Activated CD8-positive, alpha-beta memory T cell treated with anti-CD3 and anti-CD28 coated beads for 4 hours (primary cell): Measurements from ENCODE around the gene SSX5.
"Not testable (repeated sequence)": the region's sequence is repeated elsewhere in the genome, so short reads cannot be mapped to it uniquely, and the experiment has no call there.

Experiments used
- DNase-seq, 2 donors: peaks; one replicate each; pipeline ENCODE4 v3.0.0-alpha.2; 2020; ENCODE audit warnings: low read depth in 2 of 2

Gene SSX5, protein sequence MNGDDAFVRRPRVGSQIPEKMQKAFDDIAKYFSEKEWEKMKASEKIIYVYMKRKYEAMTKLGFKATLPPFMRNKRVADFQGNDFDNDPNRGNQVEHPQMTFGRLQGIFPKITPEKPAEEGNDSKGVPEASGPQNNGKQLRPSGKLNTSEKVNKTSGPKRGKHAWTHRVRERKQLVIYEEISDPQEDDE

DNA sequence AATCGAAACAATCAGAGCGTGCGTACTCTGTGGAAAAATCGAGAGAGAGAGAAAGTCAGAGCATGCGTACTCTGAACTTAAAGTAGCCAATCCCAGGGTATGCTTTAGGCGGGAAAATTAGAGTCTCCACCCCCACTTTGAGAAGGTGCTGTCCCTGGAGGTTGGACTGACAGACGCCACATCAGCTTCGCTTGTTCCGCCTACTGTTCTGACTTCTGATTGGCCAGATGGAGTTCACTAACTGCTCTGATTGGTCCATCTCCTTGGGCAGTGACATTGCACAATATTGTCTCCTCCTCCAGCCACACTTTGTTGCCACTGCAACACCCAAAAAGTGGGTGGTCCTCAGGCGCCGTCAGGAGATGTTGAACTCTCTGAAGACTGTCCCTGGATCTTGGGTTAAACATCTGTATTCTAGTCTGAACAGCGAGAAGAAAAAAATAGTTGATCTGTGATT is at the start of gene SSX5:
Gene SSX5 (minus strand): TSS at position 51 of the 457 bp plus-strand sequence. CDS start 1,437 bp downstream, outside the sequence.
- no peak for DNase-seq

DNA sequence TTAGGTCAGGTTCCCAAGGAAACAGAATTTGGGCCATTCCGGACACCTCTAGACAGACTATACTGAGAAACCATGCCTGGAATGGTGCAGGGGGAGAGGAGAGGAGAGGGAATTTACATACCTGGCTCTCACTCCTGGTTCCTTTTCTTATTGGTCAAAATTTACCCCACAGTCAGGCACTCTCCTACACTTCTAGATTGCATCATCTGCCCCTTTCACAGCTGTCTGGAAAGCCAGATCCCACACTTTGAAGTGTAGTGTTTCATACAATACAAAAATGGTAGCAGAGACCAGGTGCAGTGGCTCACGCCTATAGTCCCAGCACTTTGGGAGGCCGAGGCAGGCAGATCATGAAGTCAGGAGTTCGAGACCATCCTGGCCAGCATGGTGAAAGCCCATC is 27.6 kb upstream of the SSX5 start:
- not testable (repeated sequence) for DNase-seq

DNA sequence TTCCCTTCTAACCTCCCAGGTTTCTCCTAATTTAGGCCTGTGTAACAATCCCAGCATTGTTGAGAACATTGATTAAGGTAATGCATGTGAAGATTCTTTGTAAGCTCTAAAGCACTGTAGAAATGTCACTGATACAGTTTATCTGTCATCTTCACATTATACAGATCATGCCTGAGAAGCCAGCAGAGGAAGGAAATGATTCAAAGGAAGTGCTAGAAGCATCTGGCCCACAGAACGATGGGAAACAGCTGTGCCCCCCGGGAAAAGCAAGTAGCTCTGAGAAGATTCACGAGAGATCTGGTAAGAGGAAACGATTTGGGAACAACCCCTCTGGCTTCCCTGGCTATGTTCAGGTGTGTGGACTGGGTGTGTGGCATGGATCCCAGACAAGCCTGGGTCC is 17.7 kb upstream of the SSX5 start:
- DNase-seq, result not testable (repeated sequence)

DNA sequence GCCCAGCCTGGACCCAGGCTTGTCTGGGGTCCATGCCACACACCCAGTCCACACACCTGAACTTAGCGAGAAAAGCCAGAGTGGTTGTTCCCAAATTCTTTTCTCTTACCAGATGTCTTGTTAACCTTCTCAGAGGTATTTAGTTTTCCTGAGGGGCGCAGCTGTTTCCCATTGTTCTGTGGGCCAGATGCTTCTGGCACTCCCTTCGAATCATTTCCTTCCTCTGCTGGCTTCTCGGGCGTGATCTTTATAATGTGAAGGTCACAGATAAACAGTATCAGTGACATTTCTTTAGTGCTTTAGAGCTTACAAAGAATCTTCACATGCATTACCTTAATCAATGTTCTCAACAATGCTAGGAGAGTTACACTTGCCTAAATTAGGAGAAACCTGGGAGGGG is 6.6 kb downstream of the SSX5 start:
- DNase-seq, result not testable (repeated sequence)

DNA sequence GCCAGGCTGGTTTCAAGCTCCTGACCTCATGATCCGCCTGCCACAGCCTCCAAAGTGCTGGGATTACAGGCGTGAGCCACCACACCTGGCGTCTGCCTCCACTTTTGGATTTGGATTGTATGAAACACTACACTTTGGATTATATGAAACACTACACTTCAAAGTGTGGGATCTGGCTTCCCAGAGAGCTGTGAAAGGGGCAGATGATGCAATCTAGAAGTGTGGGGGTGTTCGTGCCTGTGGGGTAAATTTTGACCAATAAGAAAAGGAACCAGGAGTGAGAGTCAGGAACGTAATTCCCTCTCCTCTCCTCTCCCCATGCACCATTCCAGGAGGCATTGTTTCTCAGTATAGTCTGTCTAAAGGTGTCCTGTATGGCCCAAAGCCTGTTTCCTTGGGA is 14.7 kb downstream of the SSX5 start:
- DNase-seq, result not testable (repeated sequence)

DNA sequence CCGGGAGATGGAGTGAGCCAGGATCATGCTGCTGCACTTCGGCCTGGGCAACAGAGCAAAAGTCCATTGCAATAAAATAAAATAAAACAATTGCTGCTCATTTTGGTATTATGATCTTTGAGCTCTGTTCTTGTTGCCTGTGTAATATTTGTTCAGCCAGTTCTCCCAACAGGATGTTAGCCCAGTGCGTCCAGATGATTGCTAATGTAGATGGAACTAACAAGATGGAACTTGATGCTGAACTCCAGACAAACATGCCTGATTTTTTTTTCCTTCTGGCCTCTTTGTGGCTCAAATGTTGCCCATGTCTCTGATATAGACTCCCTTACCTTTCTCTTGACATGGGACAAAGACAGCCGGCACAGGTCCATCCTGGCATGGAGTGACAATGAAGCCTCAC is 15.8 kb downstream of the SSX5 start:
- no peak for DNase-seq

DNA sequence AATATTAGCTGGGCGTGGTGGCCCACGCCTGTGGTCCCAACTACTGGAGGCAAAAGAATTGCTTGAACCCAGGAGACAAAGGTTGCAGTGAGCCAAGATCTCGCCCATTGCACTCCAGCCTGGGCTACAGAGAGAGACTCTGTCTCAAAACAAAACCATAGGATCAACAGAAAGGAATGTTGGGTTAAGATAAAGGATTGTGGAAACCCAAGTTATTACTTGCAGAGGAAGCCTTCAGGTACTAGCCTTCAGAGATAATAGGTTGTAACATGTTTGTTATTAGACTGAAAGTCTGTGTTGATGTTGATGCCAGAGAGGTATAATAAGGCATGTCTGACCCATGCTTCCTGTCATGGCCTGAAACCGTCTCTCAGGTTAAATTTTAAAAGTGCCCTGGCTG is 16.9 kb downstream of the SSX5 start:
- no peak for DNase-seq

DNA sequence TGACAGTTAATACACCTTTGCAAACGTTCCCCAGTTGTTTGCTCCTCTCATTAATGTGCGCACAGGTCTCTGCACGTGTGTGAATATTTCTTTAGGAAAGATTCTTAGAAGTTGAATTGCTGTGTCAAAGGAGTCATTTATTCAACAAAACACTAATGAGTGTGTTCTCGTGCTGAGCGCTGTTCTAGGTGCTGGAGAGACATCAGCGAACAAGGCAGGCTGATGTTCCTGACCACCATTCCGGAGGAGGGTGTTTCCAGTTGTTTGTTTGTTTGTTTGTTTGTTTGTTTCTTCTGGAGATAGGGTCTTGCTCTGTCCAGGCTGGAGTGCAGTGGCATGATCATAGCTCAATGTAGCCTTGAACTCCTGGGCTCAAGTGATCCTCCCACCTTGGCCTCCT is 30.3 kb downstream of the SSX5 start:
- DNase-seq, result not testable (repeated sequence)

DNA sequence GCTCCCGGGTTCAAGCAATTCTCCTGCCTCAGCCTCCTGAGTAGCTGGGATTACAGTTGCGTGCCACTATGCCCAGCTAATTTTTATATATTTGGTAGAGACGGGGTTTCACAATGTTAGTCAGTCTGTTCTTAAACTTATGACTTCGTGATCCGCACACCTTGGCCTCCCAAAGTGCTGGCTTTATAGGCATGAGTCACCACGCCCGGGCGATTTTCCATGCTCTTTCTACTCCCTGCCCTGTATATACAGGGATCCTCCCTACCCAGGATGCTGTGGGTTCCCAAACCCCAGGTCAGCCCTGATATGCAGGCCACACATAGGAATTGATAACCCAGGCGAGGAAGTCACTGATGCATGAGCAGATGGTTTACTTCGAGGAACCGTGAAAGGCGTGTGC is 31.4 kb downstream of the SSX5 start:
- DNase-seq, result no peak

DNA sequence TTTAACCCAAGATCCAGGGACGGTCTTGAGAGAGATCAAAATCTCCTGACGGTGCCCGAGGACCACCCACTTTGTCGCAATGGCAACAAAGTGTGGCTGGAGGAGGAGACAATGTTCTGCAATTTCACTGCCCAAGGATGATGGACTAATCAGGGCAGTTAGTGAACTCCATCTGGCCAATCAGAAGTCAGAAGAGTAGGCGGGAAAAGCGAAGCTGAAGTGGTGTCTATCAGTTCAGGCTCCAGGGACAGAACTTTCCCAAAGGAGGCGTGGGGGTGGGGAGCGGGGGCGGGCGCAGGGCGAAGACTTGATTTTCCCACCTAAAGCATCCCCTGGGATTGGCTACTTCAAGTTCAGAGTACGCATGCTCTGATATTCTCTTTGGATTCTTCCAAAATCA is 40.6 kb downstream of the SSX5 start:
- DNase-seq, result no peak

DNA sequence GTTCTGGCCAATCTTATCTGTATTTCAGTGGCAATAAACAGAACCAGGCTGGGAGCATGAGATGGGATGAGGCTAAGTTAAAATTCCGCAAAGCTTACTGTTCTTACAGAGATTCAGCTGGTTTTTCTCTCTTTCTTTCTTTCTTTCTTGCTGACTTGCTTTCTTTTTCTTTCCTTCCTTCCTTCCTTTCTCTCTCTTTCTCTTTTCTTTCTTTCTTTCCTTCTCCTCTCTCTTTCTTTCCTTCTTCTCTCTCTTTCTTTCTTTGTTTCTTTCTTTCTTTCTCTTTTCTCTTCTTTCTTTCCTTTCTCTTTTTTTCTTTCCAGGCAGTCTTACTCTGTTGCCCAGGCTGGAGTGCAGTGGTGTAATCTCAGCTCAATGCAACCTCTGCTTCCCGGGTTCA is 41.8 kb downstream of the SSX5 start:
- no peak for DNase-seq

DNA sequence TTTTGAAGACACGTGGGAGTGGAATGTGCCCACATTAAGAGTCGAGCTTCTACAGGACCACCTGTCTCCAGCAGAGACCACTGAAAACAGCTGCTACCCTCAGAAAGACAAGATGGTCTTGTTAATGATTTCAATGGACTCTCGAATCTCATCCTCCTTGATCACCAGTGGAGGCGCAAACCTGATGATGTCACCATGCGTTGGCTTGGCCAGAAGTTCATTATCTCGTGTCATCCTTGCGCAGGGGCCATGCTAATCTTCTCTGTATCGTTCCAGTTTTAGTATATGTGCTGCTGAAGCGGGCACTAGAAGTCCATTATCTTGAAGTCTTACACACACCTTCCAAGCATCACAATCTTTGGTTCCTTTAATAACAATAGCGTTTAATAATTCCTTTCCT is 42.8 kb downstream of the SSX5 start:
- no peak for DNase-seq

DNA sequence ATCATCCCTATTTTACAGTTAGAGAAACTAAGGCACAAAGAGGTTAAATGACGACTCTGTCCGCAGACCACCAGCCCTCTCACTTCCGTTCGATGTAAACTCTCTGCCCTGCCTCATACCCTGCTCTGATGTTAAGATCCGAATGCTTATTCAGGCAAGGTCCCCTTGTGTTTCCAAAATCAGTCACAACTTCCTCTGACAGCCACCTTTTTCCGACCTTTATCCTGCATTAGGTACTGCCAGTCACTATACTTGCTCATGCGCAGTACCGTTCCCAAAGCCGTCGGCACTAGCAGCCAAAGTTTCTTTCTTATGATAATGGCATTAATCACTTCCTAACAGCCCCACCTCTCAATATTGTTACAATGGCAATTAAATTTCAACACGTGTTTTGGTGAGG is 53.9 kb downstream of the SSX5 start:
- DNase-seq, result peak in 1 of 2 donors; percentile 1

DNA sequence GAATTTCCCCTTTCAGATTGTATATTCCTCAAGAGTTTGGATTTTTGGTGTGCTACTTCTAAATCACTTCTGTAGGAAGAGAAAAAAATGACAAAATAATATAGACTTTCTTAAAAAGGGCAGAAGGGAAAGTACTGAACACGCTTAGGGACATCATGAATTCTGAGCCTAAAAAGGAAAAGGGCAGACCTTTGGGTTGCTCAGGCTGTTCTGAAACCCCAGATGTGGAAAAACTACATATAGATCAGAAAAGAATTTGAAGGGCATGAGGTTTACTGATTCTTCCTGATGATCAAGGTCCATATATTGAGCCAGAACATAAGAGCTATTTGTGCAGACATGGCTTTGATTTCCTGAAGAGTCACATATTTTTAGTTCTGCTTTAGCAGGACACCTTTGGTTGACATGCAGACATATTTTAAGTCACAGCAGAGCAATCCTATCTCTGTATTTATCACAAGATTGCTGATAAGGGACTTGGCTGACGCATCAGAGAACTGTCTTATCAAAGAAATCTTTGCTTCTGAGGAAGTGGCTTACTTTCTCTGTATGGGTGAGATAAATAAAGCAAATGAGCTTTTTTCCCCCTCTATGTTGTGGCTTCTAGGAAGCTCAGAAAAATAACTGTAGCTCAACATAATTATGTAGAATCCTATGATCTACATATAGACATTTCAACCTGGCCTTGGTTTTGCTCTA is 54.6 kb downstream of the SSX5 start:
- not testable (repeated sequence) for DNase-seq

DNA sequence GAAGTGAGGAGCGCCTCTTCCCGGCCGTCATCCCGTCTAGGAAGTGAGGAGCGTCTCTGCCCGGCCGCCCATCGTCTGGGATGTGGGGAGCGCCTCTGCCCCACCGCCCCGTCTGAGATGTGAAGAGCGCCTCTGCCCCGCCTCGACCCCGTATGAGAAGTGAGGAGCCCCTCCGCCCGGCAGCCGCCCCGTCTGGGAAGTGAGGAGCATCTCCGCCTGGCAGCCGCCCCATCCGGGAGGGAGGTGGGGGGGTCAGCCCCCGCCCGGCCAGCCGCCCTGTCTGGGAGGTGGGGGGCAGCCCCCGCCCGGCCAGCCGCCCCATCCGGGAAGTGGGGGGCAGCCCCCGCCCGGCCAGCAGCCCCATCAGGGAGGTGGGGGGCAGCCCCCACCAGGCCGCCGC is 57.5 kb downstream of the SSX5 start:
- not testable (repeated sequence) for DNase-seq
